ENCODE data around the gene TCP1. TPM values are rescaled to one million over a fixed set of nuclear protein-coding genes. Genes with fewer than 3 reads are reported as not detected.
"Not testable (repeated sequence)": the region's sequence is repeated elsewhere in the genome, so short reads cannot be mapped to it uniquely, and the experiment has no call there.

Gene TCP1
- total RNA-seq, 4 donors from 2014 or later = 98.5 to 155 (median 129) TPM

- 88 to 91% methylated on average over 4 of the region's 4 CpGs for WGBS, 2 donors
- TF ChIP-seq CTCF (IDR thresholded peaks at IDR 0.05) (no peak), POLR2A (IDR thresholded peaks at IDR 0.05) (no peak)
- H3K4me3 ChIP-seq (ENCODE audit: low read depth, poor library complexity, severe bottlenecking) = no peak overlapping the region
- no peak for DNase-seq (ENCODE audit: low spot score in 2 of 2)
- intact Hi-C loops (cut with DNase I; ENCODE audit: low total_unique reads) = no loop called here
Measured at GRCh38 chr6:159756508-159756907, 32.9 kb downstream of the TCP1 start.

GRCh38 chr6:159754959-159755914 is 34.2 kb downstream of the TCP1 start:
- intact Hi-C loops (cut with DNase I; ENCODE audit: low total_unique reads) = no loop called here
- 71 to 80% methylated on average over 15 of the region's 15 CpGs for WGBS, 2 donors
- DNase-seq (ENCODE audit: low spot score in 2 of 2) = no peak
- H3K4me3 ChIP-seq (ENCODE audit: low read depth, poor library complexity, severe bottlenecking) = no peak overlapping the region
- no peak for TF ChIP-seq CTCF (IDR thresholded peaks at IDR 0.05)
- TF ChIP-seq POLR2A (IDR thresholded peaks at IDR 0.05) = no peak

- 86 to 91% methylated on average over 2 of the region's 2 CpGs for WGBS, 2 donors
- no peak for DNase-seq (ENCODE audit: low spot score in 2 of 2)
- intact Hi-C loops (cut with DNase I; ENCODE audit: low total_unique reads) = no loop called here
- H3K4me3 ChIP-seq (ENCODE audit: low read depth, poor library complexity, severe bottlenecking) = no peak overlapping the region
- no peak for TF ChIP-seq CTCF (IDR thresholded peaks at IDR 0.05)
- no peak for TF ChIP-seq POLR2A (IDR thresholded peaks at IDR 0.05)
Measured at GRCh38 chr6:159754401-159754800, 35.0 kb downstream of the TCP1 start.

GRCh38 chr6:159753081-159753872 is 36.1 kb downstream of the TCP1 start:
- 80 to 90% methylated on average over 6 of the region's 6 CpGs for WGBS, 2 donors
- TF ChIP-seq CTCF (IDR thresholded peaks at IDR 0.05) (no peak), POLR2A (IDR thresholded peaks at IDR 0.05) (no peak)
- DNase-seq (ENCODE audit: low spot score in 2 of 2) = no peak
- no peak overlapping the region for H3K4me3 ChIP-seq (ENCODE audit: low read depth, poor library complexity, severe bottlenecking)
- intact Hi-C loops (cut with DNase I; ENCODE audit: low total_unique reads) = no loop called here

- WGBS, 2 donors = 81 to 84% methylated on average over 3 of the region's 3 CpGs
- DNase-seq (ENCODE audit: low spot score in 2 of 2) = no peak
- H3K4me3 ChIP-seq (ENCODE audit: low read depth, poor library complexity, severe bottlenecking) = no peak overlapping the region
- intact Hi-C loops (cut with DNase I; ENCODE audit: low total_unique reads) = no loop called here
- TF ChIP-seq POLR2A (IDR thresholded peaks at IDR 0.05) (no peak), CTCF (IDR thresholded peaks at IDR 0.05) (no peak)
Measured at GRCh38 chr6:159751448-159751847, 38.0 kb downstream of the TCP1 start.

- DNase-seq (ENCODE audit: low spot score in 2 of 2); H3K4me3 ChIP-seq (ENCODE audit: low read depth, poor library complexity, severe bottlenecking); intact Hi-C loops (cut with DNase I; ENCODE audit: low total_unique reads): not testable (repeated sequence)
- WGBS, 2 donors = 85 to 94% methylated on average over 7 of the region's 7 CpGs
Measured at GRCh38 chr6:159748127-159748526, 41.3 kb downstream of the TCP1 start.

Measured in lower leg skin (tissue), 4 donors.